ENCODE measurements around the gene PGGHG.
"Not testable (repeated sequence)": the region's sequence is repeated elsewhere in the genome, so short reads cannot be mapped to it uniquely, and the experiment has no call there.

DNA sequence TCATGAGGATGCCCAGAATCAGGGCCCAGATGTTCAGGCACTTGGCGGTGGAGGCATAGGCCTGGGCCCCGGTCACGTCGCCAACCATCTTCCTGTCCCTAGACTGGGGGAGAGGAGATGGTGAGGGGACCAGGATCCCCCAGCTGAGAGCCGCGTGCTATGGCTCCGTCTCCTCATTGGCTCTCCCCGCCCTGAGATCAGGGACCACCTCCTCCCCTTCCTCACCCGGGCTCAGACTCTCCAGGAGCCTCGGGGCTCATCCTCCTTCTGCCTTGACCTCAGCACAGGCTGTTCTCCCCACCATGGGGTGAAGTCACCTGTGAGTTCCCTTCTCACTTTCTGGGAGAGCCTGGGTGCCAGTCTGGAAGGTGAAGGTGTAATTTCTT lies 31.0 kb downstream of the PGGHG start:
- TF ChIP-seq, protein P1, sequence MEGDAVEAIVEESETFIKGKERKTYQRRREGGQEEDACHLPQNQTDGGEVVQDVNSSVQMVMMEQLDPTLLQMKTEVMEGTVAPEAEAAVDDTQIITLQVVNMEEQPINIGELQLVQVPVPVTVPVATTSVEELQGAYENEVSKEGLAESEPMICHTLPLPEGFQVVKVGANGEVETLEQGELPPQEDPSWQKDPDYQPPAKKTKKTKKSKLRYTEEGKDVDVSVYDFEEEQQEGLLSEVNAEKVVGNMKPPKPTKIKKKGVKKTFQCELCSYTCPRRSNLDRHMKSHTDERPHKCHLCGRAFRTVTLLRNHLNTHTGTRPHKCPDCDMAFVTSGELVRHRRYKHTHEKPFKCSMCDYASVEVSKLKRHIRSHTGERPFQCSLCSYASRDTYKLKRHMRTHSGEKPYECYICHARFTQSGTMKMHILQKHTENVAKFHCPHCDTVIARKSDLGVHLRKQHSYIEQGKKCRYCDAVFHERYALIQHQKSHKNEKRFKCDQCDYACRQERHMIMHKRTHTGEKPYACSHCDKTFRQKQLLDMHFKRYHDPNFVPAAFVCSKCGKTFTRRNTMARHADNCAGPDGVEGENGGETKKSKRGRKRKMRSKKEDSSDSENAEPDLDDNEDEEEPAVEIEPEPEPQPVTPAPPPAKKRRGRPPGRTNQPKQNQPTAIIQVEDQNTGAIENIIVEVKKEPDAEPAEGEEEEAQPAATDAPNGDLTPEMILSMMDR (IDR thresholded peaks at IDR 0.05), result not testable (repeated sequence)
- not testable (repeated sequence) for TF ChIP-seq POLR2AphosphoS5 (IDR thresholded peaks at IDR 0.05); POLR2A (IDR thresholded peaks at IDR 0.05; ENCODE audit: low read depth)

Data from esophagus muscularis mucosa (tissue), 3 donors.